Esophagus squamous epithelium (tissue), 4 donors: ENCODE measurements around the gene ATG9B.

Experiments
- POLR2A ChIP-seq, 4 donors: fragments of 450-650 bp; IDR thresholded peaks; one replicate each; pipeline ENCODE4 v1.6.1; 2017; ENCODE audit warnings: antibody characterized with exemption in 4 of 4, mild to moderate bottlenecking in 4 of 4, moderate library complexity in 3 of 4
- TF ChIP-seq, protein P1 (sequence below), 6 experiments: fragments of 450-650 bp in 4 of 6; fragments of 200-600 bp in 2 of 6; sonication (generic) in 2 of 6; IDR thresholded peaks; one replicate each; pipeline ENCODE4 v1.5.1; 2016 to 2019; ENCODE audit warnings: antibody characterized with exemption in 6 of 6, mild to moderate bottlenecking in 4 of 6, moderate library complexity in 4 of 6

DNA sequence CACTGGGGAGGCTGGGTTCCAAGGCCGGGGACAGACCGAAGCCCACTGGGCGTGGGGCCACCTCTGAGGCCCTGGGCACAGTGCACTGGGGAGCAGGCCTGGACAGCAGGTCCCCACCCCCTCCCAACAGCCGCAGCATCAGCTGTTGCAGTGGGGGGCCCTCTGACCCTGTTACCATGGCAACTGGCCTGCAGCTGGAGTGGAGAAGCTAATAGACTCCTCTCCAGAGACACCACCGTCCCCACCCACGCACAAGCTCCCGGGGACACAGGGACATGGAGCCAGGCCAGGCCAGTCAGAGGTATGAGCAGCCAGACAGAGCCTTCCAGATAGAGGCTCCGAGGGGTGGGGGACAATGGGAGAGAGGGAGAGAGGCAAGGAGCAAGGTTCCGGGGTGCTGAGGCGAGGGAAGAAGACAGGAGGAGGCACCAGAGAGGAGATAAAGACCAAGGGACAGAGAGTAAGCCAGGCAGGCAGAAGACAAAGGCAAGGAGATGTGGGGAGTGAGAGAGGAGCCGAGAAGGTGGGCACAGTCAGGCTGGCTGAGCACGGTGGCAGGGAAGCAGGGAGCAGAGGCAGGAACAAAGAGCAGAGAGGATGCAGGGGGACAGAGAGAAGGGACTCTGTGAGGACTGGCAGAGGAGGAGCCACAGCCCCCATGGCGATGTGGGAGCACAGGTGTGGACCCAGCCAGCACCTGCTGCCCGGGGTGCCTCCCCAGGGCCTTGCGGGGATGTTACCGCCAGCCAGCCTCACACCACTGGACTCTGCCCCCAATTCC, 52.9 kb downstream of the ATG9B start:
- TF ChIP-seq, protein P1, sequence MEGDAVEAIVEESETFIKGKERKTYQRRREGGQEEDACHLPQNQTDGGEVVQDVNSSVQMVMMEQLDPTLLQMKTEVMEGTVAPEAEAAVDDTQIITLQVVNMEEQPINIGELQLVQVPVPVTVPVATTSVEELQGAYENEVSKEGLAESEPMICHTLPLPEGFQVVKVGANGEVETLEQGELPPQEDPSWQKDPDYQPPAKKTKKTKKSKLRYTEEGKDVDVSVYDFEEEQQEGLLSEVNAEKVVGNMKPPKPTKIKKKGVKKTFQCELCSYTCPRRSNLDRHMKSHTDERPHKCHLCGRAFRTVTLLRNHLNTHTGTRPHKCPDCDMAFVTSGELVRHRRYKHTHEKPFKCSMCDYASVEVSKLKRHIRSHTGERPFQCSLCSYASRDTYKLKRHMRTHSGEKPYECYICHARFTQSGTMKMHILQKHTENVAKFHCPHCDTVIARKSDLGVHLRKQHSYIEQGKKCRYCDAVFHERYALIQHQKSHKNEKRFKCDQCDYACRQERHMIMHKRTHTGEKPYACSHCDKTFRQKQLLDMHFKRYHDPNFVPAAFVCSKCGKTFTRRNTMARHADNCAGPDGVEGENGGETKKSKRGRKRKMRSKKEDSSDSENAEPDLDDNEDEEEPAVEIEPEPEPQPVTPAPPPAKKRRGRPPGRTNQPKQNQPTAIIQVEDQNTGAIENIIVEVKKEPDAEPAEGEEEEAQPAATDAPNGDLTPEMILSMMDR (IDR thresholded peaks at IDR 0.05) = no peak
- TF ChIP-seq POLR2A (IDR thresholded peaks at IDR 0.05) = no peak
